ENCODE results near the gene CNNM1. TPM values are rescaled to one million over a fixed set of nuclear protein-coding genes. Genes with fewer than 3 reads are reported as not detected.

Gene CNNM1
- total RNA-seq = 0.16 TPM
- long read RNA-seq = 0 reads

DNA sequence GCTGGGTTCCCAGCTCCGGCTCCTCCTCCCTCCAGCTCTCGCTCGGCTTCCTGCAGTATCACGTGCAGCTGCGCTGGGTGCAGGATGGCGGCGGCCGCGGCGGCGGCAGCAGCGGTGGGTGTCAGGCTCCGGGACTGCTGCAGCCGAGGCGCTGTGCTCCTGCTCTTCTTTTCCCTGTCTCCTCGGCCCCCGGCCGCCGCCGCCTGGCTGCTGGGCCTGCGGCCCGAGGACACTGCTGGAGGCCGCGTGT lies at the start of gene CNNM1:
CNNM1 (plus strand) TSS at position 53 of the 250 bp plus-strand sequence; CDS start at position 85, 32 bp downstream.
- intact Hi-C loops (cut with DNase I) = no loop called here
- DNase-seq (ENCODE audit: missing footprints) (no peak), ATAC-seq (no peak)

DNA sequence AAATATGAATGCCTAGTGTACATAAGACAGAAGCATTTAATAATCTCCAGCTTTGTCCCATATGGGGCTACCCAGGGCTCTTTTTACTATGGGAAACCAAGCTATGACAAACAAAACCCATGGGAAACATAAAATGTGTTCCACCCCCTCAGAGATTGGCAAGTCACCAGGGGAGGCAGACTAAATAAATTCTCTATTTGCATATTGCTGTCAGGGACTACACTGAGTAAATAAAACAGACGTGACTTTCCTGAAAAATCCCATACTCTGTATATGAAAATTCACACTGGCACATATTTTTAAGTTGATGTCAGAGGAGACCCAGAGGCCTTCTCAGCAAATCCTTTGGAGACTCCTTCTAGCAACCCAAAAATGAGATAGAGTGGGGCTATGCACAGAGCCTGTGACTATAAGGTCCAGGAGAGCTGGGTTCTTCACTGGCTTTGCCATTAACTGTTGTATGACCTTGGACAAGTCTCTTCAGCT lies 49.5 kb upstream of the CNNM1 start:
- intact Hi-C loops (cut with DNase I) = no loop called here

DNA sequence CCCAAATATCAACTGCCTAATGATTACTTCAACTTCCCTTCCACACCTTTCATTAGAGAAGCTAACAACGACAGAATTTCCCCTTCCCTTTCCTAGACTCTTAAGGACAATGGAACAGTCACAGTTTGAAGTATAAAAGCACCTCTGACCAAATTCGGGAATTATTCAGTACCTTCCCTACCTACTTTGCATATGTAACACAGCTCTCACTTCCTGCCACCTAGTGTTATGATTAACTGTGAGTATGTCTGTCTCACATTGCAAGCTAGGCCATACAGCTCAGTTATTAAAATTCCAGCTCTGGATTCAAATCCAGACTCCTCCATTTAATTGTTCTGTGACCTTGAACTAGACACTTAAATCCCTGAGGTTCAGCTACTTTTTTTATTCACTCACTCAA lies 48.7 kb upstream of the CNNM1 start:
- ATAC-seq (no peak), DNase-seq (ENCODE audit: missing footprints) (no peak)
- intact Hi-C loops (cut with DNase I) = no loop called here

More for the DNA sequence above, 49.5 kb upstream of the CNNM1 start:
- ATAC-seq = no peak
- DNase-seq (ENCODE audit: missing footprints) = no peak

DNA sequence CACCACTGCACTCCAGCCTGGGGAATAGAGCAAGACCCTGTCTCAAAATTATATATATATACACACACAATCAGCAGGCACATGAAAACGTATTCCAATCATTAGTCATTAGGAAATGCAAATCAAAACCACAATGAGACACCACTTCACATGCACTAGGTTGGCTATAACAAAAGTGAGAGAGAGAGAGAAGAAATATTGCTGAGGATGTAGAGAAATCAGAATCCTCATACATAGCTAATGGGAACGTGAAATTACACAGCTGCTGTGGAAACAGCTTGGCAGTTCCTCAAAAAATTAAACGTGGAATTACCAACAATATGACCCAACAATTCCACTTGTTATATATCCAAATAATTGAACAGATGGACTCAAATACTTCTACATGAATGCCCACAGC lies 43.3 kb upstream of the CNNM1 start:
- ATAC-seq (no peak), DNase-seq (ENCODE audit: missing footprints) (no peak)
- intact Hi-C loops (cut with DNase I) = no loop called here

DNA sequence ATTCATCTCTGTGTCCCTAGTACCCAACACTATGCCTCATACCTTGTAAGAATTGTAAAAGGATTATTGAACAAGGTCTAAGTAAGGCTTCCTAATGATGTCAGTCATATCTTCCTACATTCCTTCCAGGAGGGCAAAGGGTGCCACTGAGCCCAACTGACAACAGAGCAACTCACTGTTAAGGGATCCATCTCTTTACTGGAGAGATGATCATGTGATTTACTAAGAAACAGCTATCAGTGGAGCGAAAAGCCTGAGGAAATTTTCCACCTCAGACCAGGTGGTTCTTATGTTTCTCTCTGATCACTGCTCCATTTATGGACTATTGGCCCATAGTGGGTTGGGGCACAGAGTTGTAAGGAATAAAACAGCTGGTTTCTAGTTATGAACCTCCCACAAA lies 38.9 kb upstream of the CNNM1 start:
- ATAC-seq = no peak
- intact Hi-C loops (cut with DNase I) = no loop called here
- DNase-seq (ENCODE audit: missing footprints) = no peak

DNA sequence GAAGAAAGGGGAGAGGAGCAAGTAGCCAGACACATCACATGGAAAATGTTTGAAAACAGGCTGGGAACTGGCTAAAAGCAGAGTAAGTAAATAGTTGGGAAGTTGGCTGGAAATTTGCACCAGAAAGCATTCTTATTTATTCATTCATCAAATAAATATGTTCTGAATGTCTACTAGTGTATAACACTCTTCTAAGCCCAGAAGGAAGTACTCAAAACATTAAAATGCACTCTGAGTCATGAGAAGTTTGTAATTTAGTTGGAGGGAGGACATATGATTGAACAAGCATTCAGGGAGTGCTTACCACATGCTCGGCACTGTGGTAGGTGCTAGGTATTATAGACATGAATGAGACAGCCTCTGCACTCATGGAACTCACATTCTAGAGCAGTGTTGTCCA lies 37.0 kb upstream of the CNNM1 start:
- DNase-seq (ENCODE audit: missing footprints) (no peak), ATAC-seq (no peak)
- intact Hi-C loops (cut with DNase I) = no loop called here

DNA sequence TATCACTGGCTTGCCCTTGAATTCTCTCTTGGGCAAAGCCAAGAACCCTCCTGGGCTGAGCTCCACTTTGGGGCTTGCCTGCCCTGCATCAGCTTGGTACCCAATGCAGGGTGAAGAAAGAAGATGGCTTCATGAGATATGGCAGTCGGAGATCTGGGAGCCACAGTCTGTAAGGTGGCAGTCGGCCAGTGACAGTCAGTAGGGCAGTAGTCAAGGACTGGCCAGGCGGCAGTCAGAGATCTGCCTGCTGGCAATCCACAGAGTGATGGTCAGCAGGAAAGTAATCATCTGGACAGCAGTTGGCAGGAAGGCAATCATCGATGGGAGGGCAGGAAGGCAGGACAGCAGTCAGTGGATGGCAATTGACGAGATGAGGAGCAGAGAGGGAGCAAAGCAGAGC lies 32.6 kb upstream of the CNNM1 start:
- ATAC-seq = peak; percentile 31
- peak; percentile 57 for DNase-seq (ENCODE audit: missing footprints)
- intact Hi-C loops (cut with DNase I) = no loop called here

DNA sequence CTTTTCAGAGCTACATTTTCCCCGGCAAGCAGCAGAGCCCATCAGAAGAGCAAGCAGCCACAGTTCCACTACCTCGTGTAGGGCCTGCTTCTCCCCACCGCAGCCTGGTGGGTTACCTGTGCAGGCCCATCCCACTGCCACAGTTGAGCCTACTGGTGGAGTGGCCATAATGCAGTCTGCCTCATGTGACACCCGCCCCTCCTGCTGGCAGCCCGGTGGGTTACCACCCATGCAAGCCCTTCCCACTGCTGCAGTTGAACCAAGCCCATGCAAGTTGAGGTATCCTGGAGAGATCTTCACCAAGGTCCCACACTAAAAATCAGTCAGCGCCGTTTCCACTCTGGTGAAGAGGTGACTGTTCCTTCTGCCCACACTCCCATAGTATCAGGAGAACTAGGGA lies 32.1 kb upstream of the CNNM1 start:
- ATAC-seq (no peak), DNase-seq (ENCODE audit: missing footprints) (no peak)
- intact Hi-C loops (cut with DNase I) = no loop called here

DNA sequence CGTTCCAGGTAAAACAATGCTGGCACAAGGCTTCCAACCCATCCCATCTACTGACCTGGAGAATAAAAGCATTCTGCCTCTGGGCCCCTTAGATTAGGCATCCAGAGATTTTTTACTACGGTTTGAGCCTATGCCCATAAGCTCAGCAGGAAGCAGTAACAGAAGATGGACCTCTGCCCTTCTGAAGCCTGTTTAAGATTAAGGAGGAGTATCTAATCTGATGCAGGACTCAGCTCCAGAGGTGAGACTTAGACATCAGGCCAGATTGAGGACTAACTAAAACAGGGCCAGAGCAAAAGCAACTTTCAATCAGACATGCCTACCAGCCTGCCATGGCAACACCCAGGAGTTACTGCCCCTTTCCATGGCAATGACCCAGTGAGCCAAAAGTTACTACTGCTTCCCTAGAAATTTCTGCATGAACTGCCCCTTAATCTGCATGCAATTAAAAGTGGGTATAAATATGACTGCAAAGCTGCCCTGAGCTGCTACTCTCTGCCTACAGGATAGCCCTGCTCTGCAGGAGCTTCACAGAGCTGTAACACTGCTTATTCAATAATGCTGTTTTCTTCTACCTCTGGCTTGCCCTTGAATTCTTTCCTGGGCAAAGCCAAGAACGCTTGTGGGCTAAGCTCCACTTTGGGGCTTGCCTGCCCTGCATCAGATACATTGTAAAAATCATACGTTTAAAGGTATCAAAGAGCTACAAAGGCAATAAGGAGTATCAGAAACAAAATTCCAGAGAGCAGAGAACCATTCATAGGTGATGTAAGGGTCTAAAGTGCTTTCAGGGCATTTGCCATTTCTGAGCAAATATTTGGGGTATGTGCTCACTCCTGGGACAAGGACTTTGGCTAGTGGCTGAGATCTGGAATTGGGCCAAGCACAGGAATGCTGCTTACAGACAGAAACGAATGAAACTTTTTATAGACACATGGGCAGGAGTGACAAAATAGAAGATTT lies 25.0 kb upstream of the CNNM1 start:
- intact Hi-C loops (cut with DNase I) = no loop called here
- ATAC-seq (no peak), DNase-seq (ENCODE audit: missing footprints) (no peak)

DNA sequence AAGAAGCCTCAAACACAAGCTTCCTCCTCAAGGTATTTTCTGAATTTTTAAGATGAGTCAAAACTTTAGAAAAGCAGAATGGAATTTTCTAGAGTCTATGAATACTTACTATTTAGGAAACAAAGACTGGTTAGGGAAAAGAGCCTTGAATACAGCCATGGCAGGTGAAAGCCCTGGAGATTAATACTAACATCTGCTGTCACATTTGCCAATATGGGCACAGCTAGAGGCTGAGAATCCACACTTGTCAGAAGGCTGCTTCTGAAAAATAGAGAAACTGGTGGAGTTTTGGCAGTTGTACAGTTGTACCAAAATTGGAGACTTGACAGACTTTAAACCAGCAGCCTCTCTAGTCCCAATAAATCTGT lies 24.3 kb upstream of the CNNM1 start:
- ATAC-seq (no peak), DNase-seq (ENCODE audit: missing footprints) (no peak)
- intact Hi-C loops (cut with DNase I) = no loop called here

DNA sequence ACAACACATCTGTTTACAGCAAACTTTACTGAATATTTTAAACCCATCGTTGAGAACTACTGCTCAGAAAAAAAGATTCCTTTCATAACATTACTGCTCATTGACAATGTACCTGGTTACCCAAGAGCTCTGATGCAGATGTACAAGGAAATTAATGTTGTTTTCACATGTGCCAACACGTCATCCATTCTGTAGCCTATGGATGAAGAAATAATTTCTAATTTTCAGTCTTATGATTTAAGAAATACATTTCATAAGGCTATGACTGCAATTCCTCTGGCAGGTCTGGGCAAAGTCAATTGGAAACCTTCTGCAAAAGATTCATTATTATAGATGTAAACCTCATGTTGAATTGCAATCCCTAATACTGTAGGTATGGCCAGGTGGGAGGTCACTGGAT lies 16.7 kb upstream of the CNNM1 start:
- intact Hi-C loops (cut with DNase I) = no loop called here
- ATAC-seq (no peak), DNase-seq (ENCODE audit: missing footprints) (no peak)

DNA sequence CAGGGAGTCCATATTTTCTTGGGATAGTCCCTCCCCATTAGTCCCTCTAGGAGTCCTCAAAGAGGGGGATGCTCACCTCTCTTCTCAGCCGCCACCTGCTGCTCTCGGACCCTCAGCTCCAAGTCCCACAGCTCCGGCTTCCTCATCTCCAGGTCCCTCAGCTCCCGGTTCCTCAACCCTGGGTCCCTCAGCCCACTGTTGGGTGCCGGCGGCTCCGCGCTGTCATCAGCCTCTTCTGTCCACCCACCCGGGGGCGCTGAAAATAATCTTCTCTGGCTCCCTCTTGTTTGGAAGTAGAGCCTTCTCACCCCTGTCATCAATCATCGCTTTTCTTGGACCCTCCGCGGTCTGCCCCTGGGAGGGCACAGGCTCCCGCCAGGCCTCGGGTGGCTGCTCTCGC lies 13.3 kb upstream of the CNNM1 start:
- intact Hi-C loops (cut with DNase I) = no loop called here
- no peak for ATAC-seq
- no peak for DNase-seq (ENCODE audit: missing footprints)

DNA sequence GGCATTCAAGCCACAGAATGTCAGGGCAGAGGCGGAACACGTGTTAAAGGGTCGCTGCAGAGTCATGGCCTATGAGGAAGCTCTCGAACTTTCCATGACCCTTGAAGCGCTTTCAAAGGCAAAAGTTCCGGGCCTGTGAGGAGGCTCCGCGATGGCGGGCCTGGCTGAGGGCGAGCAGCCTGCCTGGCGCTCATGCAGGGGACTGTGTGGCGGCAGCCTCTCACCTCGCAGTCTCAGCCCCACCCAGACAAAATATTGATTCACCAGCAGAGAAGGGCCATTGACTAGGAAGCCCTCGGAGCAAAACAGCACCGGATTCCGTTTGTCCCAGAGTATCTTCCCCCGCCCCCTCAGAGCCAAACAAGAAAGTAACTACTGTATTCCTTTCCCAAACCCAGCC lies 12.8 kb upstream of the CNNM1 start:
- intact Hi-C loops (cut with DNase I) = no loop called here
- no peak for ATAC-seq
- DNase-seq (ENCODE audit: missing footprints) = no peak

DNA sequence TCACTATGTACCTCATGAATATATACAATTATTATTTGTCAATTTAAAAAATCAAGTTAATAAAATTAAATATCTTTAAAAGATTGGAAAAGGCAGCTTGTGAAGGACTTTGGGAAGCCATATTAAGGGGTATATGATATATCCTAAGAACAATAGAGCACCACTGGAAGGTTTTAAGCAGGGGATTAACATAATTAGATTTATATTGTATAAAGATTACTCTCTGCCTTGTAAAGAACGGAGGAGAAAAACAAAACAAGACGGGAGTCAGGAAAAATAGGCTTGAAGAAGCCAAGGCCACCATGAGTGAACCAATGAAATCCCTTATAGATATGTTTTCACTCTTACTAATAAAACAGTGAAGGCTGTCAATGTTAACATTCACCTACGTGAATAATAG lies 11.1 kb upstream of the CNNM1 start:
- intact Hi-C loops (cut with DNase I) = no loop called here

DNA sequence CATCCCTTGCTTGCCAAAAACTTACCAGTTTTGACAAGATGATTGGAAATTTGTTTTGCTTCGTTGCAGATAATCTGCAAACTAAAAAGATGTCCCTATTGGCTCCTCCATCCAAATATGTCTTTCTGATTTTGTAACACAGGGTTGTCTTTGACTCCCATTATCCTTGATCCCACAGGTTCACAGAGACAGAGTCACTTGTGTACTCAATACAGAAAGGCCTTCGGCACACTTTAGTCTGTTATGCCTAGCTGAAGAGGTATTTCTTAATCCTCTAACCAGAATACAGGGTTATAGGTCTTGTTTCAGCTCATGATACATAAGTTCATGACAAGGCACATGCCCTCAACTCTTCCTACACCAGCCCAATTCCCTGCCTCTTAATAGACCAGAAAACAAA lies 10.7 kb upstream of the CNNM1 start:
- intact Hi-C loops (cut with DNase I) = no loop called here
- ATAC-seq = no peak

More for the DNA sequence above, 11.1 kb upstream of the CNNM1 start:
- ATAC-seq = no peak
- no peak for DNase-seq (ENCODE audit: missing footprints)

DNA sequence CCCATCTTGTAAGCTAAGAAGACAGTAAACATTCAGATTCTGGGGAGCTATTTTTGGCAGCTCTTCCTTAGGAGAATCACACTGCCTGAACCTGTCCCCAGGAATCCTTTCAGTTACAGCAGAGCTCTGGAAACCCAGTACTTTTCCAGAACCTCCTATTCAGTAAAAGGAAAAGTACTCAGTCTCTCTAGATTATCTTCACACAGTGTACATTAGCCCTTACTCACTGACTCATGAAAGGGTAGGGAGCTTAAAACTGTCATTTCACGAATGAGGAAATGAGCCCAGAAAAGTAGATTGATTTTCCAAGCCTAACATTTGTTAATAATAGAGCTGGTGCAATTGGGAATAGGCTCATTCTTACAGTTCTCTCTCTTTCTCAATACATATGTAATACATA lies 3.9 kb upstream of the CNNM1 start:
- DNase-seq (ENCODE audit: missing footprints) (no peak), ATAC-seq (no peak)
- intact Hi-C loops (cut with DNase I) = no loop called here

More for the DNA sequence above, 10.7 kb upstream of the CNNM1 start:
- DNase-seq (ENCODE audit: missing footprints) = no peak

DNA sequence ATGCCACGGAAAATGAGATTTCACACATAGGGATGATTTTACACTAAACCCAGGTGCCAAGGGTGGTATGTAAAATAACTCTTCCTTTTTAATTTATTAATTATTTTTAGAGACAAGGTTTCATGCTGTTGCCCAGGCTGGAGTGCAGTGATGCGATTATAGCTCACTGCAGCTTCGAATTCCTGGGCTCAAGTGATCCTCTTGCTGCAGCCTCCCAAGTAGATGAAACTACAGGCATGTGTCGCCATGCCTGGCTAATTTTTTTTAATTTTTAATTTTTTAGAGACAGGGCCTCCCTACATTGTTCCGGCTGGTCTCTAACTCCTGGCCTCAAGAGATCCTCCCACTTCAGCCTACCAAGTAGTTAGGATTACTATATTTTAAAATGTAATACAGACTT lies 2.3 kb upstream of the CNNM1 start:
- no peak for ATAC-seq
- no peak for DNase-seq (ENCODE audit: missing footprints)
- intact Hi-C loops (cut with DNase I) = no loop called here

DNA sequence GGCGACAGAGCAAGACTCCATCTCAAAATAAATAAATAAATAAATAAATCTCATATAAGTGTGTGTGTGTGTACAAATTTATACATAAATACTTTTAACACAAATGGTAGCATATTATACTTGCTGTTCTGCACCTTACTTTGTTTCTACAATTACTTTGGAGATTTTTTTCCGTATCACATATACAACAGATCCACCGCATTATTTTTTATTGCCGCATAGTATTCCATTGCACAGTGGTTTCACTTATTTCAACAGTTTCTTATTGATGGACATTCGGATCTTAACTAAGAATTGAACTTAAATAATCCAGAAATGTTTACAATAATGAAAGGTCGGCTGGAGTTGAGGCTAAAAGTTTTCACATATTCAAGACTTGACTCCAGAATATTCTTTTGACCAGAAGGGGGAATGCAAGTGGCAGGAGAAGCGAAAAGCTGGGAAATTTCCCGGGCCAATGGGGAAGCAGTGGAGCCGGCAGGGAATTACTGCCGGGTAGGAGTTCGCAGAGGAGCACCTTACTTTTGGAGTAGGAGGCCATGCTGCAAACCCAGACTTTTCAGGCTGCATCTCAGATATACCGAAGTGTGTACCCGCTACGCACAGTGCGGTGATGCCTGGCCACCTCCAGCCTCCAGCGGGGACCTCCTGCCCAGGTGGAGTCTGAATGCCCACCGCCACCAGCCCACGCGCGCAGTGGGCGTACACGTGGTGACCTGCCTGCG lies 415 bp upstream of the CNNM1 start:
- ATAC-seq (no peak), DNase-seq (ENCODE audit: missing footprints) (no peak)
- intact Hi-C loops (cut with DNase I) = no loop called here

DNA sequence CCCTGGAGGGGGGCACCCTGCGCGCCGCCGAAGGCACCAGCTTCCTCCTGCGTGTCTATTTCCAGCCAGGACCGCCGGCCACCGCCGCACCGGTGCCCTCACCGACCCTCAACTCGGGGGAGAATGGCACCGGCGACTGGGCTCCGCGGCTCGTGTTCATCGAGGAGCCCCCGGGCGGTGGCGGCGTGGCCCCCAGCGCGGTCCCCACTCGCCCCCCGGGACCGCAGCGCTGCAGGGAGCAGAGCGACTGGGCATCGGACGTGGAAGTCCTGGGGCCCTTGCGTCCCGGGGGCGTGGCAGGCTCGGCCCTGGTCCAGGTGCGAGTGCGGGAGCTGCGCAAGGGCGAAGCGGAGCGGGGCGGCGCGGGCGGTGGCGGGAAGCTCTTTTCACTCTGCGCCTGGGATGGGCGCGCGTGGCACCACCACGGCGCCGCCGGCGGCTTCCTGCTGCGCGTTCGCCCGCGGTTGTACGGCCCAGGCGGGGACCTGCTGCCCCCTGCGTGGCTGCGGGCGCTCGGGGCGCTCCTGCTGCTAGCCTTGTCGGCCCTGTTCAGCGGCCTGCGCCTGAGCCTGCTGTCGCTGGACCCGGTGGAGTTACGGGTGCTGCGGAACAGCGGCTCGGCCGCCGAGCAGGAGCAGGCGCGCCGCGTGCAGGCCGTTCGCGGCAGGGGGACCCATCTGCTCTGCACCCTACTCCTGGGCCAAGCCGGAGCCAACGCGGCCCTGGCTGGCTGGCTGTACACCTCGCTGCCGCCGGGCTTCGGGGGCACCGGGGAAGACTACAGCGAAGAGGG lies 594 bp downstream of the CNNM1 start:
- intact Hi-C loops (cut with DNase I) = no loop called here
- peak; percentile 20 for ATAC-seq
- DNase-seq (ENCODE audit: missing footprints) = no peak
